AG09319 (cell line): ENCODE data around the gene KMT2C.

ENCODE experiments used
- DNase-seq: peaks from one replicate; pipeline ENCODE4 v3.0.0-alpha.2; 2010; ENCODE audit warnings: low read depth; ENCODE audit errors: extremely low read depth
- TF ChIP-seq, protein P1 (sequence below): IDR thresholded peaks from 2 replicates; pipeline ENCODE4 v1.5.1; 2011; ENCODE audit warnings: low read depth, mild to moderate bottlenecking, inconsistent platforms, low read length, moderate library complexity

Gene KMT2C

DNA sequence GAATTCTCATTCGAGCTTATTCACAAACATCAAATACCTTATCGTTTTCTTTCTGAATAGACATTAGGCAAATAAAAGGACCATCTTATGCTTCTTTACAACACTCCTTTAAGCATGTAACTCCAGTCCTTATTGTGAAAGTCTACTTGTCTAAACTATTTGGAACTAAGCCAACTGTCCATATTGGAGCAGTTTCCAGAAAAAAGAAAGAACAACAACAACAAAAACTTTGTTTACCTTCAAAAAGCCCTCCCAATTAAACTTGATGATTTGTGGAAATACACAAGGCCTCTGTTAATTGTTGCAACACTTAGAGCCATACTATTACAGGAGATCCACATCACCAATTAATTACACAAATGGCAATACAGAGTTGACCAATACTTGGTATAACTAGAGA lies 246.7 kb downstream of the KMT2C start:
- TF ChIP-seq, protein P1, sequence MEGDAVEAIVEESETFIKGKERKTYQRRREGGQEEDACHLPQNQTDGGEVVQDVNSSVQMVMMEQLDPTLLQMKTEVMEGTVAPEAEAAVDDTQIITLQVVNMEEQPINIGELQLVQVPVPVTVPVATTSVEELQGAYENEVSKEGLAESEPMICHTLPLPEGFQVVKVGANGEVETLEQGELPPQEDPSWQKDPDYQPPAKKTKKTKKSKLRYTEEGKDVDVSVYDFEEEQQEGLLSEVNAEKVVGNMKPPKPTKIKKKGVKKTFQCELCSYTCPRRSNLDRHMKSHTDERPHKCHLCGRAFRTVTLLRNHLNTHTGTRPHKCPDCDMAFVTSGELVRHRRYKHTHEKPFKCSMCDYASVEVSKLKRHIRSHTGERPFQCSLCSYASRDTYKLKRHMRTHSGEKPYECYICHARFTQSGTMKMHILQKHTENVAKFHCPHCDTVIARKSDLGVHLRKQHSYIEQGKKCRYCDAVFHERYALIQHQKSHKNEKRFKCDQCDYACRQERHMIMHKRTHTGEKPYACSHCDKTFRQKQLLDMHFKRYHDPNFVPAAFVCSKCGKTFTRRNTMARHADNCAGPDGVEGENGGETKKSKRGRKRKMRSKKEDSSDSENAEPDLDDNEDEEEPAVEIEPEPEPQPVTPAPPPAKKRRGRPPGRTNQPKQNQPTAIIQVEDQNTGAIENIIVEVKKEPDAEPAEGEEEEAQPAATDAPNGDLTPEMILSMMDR: no peak
- DNase-seq: no peak

DNA sequence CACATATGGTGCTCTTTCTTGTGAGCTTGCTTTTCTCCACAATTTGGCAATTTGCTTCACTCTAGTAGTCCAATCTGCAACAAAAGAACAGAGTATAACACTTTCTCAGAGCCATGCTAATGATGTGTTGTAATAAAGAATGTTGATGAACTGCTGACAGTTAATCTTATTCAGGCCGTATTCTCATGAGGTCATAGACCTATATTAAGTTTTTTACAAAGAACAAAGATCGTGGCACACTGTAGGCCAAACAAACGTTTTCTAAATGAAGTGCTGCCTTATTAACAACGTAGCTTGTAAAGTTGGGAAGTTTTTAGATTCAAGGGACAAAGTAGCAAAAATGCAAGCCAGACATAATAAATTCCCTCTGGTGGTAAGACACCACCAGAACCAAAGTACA lies 250.2 kb downstream of the KMT2C start:
- DNase-seq: no peak
- TF ChIP-seq, protein P1: no peak

DNA sequence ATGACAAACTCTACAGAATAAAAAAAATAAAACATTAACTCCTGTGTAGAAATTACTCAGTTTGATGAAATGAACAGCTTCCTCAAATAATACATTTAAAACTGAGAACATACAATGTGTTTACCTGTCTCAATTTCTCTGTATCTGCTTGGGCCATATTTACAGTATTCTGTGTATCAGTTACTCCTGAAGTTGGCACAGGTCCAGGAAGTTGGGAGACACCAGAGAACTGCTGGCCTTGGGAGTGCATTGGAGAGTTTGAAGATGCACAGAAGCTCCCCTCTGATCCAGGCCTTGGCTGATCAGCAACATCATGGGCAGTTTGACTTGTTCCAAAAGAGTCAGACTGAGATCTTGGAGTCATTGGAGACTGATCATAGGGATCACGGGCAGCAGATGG lies 255.2 kb downstream of the KMT2C start:
- DNase-seq: no peak
- TF ChIP-seq, protein P1: no peak

DNA sequence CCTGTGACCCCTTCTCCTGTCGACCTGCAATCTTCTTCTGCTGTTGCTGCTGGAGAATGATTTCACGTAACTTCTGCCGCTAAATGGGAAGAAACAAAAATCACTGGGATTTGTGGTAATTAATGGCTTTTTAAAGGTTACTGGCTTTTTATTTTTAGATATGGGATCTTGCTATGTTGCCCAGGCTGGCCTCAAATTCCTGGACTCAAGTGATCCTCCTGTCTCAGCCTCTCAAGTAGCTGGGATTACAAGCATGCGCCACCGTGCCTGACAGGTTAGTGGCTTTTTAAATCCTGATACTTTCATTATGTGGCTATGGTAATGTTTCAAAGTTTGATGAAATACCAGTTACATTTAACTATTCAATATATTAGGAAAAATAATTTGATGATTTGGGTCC lies 255.8 kb downstream of the KMT2C start:
- DNase-seq: no peak
- TF ChIP-seq, protein P1: no peak

DNA sequence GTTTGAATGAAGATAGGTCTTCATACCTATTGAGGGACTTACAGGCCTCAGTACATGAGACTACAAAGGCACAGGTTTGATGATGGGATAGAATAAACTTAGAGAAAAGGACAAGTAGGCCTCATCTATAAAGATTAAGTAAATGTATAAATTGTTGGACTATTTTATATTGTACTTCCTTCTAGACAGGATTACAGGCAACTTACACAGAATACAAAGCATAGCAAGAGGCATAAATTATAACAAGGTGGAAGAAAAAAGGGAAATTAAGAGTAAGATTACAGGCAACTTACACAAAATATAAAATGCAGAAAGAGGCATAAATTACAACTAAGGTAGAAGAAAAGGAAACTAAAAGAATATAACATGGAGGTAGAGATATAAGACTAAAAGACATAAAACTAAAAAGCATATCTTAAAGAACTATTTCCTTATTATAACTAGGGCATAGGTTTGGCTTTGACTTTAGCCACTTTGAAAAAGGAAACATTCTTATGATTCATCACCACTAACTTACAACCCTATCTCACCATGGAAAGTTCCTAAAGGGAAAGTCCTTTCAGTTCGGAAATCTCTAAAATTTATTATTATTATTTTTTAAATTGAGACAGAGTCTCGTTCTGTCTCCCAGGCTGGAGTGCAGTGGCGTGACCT lies 257.3 kb downstream of the KMT2C start:
- DNase-seq: no peak
- TF ChIP-seq, protein P1: no peak

DNA sequence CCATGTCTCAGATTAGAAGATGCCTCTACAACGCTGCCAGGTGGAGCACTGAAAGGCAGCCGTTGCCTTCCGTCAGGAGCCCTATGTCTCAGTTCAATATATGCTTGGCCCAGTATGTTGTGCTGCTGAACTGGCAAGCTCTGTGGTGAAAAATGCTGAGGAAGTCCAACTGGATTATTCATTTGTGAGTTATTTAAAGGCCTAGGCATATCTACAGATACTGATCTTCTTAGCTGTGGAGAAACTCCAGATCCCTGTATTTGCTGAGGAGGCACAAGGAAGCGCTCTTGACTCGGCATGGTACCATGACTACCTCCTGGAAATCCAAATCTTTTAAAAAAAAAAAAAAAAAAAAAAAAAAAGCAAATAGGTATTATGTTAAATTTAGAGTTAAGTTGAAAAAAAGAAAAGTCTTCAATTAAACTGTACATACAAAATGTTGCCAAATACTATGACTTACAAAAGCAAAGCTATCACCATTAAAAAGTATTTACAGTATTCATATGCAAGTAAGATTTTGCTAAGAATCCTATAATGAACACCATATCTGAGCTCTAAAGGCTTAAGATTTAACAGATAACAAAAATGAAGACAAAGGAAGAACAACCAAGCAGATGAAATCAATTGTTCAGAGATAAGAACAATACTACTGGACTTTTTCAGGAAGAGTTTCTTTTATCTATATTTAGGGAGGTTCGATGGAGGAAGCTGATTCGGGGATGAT lies 258.0 kb downstream of the KMT2C start:
- TF ChIP-seq, protein P1: no peak
- no peak for DNase-seq

DNA sequence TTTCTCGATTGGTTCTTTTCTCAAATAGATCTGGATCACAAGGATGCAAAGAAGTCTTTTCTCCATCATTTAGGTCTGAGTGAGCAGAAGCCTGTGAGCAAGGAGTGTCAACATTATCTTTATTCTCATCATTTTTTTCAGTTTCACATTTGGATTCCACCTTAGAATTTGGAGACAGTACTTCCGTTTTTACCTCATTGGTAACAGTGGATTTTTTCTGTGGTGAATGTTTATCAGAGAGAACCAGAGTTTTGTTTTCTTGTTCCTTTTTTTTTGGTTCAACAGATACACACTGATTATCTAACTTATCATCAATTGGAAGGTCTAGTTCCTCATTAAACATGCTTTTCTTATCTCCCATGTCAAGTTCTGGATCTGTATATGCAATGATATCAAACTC lies 259.0 kb downstream of the KMT2C start:
- DNase-seq: no peak
- TF ChIP-seq, protein P1: no peak
